ENCODE measurements around the gene GRB2.

- no peak for TF ChIP-seq POLR2A (IDR thresholded peaks at IDR 0.05)
- TF ChIP-seq CTCF (IDR thresholded peaks at IDR 0.05) = no peak
These were observed 35.4 kb upstream of the GRB2 start for GRCh38 chr17:75440738-75441448.
